ENCODE measurements around the gene RPEL1.
"Not testable (repeated sequence)": the region's sequence is repeated elsewhere in the genome, so short reads cannot be mapped to it uniquely, and the experiment has no call there.

The RPEL1 gene

DNA sequence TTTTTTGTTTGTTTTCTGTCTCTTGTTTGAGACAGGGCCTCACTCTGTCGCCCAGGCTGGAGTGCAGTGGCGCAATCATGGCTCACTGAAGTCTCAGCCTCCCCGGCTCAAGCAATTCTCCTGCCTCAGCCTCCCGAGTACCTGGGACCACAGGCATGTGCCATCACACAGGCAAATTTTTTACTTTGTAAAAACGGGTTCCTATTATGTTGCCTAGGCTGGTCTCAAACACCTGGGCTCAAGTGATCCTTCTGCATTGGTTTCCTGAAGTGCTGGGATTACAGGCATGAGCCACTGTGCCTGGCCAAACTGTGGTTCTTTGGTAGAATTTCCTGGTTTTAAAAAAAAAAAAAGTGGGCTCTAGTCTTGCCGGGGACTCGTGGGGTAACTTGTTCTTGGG, at the start of gene RPEL1:
Gene RPEL1, plus strand, starts transcription at position 301 of the 400 bp plus-strand sequence. CDS start 110 bp downstream, outside the sequence.
- DNase-seq: not testable (repeated sequence)

DNA sequence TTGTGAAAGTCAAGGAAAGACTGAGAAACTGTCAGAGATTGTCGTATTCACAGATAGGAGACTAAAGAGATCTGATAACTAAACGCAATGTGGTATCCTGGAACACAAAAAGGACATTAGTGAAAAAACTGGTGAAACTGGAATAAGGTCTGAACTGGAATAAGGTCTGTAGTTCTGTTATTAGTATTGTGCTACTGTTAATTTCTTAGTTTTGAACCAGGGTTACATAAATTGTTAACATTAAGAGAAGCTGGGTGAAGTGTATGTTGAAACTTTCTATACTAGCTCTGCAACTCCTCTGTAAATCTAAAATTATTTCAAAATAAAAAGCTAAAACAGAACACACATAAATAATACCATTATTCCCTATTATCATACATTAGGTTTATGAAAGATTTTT, 49.2 kb upstream of the RPEL1 start:
- DNase-seq: no peak

DNA sequence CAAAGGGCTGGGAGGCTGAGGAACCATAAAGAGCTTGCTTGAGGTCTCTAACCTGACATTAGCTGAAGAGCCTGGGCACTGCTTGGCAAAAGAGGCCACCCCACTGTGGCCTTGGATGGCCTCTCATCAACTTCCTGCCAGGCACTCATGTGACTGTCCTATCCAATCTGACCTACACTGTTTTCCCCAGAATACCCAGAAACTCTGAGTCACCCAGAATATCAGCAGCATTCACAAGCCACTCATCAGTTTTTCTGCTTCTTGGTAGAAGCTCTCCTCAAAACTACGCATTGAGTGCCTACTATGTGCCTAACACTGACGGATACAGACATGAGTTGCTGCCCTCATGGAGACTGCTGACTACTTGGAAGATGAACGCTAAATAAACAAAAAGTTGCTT, 48.5 kb upstream of the RPEL1 start:
- peak; percentile 79 for DNase-seq

DNA sequence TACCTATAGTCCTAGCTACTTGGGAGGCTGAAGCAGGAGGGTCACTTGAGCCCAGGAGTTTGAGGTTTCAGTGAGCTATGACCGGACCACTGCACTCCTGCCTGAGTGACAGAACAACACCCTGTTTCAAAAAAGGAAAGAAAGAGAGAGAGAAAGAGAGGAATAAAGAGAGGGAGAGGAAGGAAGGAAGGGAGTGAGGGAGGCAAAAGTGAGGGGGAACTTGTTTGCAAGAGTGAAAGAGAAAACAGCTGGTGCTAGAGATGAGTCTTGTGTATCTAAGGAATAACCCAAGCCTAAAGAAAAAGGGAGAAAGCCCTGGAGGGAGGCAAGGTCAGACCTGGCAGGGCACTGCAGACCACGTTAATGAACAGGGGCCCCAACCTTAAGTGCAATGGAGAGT, 47.8 kb upstream of the RPEL1 start:
- DNase-seq: no peak

DNA sequence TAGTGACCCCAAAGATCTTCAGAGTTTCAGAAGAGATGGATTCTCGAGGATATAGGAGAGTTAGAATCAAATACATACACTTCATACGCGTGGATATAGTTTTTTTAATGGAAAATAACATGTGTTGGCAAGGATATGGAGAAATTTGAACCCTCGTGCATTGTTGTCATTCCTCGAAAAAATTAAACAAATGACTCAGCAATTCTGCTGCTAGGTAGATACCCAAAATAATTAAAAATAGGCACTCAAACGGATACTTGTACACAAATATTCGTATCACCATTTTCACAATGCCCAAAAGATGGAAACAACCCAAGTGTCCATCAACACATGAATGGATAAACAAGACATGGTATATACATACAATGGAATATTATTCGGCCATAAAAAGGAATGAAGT, 47.0 kb upstream of the RPEL1 start:
- no peak for DNase-seq

DNA sequence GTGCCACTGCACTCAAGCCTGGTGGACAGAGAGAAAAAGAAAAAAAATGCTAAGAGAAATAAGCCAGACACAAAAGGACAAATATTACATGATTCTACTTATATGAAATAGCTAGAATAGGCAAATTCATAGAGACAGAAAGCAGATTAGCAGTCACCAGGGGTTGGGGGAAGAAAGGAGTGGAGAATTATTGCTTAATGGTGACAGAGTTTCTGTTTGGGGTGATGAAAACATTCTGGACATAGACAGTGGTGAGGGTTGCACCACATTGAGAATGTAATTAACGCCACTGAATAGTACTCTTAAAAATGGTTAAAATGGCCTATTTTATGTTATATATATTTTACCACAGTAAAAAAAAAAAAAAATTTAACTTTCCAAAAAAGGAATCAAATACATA, 46.2 kb upstream of the RPEL1 start:
- DNase-seq: no peak

DNA sequence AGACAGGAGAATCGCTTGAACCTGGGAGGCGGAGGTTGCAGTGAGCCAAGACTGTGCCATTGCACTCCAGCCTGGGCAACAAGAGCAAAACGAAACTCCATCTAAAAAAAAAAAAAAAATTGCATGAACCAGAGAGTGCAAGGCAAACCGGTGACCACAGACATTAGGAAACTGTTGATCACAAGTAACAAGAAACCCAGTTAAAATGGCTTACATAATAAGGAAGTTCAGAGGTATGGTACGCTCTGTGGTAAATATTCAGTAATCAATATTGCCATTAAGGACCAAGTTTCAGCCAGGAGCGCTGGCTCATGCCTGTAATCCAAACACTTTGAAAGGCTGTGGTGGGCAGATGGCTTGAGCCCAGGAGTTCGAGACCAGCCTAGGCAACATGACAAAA, 43.4 kb upstream of the RPEL1 start:
- DNase-seq: no peak

DNA sequence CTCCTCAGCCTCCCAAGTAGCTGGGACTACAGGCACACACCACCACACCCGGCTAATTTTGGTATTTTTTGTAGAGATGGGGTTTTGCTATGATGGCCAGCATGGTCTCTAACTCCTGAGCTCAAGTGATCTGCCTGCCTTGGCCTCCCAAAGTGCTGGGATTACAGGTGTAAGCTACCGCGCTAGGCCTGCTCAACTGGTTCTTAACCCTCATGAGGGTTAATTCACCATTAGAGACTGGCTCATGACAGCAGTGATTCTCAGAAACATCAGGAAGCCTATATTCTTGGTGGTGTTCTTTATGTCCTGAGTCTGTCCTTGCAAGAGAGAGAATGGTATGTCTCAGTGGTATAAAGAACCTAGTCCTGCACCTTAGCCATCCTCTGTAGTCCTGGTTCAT, 42.2 kb upstream of the RPEL1 start:
- DNase-seq: no peak

DNA sequence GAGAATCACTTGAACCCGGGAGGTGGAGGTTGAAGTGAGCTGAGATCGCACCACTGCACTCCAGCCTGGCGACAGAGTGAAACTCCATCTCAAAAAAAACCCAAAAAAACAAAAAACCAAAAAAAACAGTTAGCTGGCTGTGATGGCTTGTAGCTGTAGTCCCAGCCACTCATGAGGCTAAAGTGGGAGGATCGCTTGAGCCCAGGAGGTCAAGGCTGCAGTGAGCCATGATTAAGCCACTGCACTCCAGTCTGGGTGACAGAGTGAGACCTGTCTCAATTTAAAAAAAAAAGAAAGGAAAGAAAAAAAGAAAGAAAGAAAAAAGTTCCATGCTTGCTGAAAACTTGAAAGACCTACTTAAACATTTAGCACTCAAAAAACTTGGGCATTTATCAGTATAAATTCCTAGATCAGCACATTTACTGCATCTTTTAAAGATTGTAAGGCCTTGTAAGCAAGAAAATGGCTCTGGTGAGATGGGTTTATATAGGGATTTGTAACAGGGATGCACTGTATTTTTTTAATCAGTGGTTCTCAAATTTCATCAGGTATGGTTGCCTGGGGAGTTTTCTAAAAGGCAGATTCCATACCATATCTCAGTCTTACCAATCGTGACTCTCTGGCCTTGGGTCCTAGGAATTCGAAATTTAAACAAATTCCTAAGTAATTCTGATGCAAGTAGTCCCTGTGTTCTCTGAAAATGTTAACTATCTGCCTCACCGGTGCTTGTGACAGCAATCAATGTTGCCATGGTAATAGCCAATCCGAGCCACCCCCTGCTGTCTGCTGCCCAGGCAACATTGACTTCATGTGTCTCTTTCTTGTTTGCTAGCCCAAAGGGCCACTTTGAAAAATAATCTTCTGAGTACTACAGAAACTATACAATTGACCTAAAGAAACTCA, 41.1 kb upstream of the RPEL1 start:
- no peak for DNase-seq

DNA sequence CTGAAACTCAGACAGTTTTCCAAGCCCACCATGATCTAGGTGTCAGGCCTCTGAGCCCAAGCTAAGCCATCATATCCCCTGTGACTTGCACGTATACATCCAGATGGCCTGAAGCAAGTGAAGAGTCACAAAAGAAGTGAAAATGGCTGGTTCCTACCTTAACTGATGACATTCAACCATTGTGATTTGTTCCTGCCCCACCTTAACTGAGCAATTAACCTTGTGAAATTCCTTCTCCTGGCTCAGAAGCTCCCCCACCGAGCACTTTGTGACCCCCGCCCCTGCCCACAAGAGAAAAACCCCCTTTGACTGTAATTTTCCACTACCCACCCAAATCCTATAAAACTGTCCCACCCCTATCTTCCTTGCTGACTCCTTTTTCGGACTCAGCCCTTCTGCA, 40.3 kb upstream of the RPEL1 start:
- DNase-seq: not testable (repeated sequence)

DNA sequence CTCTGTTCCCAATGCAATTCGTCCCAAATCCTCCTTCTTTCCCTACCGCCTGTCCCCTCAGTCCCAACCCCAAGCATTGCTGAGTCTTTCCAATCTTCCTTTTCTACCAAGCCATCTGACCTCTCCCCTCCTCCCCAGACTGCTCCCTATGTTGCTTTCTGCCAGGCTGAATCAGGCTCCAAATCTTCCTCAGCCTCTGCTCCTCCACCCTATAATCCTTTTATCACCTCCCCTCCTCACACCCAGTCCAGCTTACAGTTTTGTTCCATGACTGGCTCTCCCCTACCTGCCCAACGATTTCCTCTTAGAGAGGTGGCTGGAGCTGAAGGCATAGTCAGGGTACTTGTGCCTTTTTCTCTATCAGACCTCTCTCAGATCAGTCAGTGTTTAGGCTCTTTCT, 39.0 kb upstream of the RPEL1 start:
- not testable (repeated sequence) for DNase-seq

DNA sequence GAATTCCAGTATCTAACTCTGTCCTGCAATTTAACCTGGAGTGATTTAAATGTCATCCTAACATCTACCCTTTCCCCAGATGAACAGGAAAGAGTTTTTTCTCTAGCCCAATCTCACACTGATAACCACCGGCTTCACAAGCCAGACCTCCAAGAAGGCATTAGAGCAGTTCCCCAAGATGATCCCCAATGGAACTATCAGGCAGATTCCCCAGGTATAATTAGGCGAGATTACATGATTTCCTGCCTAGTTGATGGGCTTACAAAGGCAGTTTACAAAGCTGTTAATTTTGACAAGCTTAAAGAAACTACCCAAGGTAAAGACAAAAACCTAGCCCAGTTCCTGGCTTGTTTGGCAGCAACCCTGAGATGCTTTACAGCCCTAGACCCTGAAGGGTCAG, 38.5 kb upstream of the RPEL1 start:
- DNase-seq: no peak

DNA sequence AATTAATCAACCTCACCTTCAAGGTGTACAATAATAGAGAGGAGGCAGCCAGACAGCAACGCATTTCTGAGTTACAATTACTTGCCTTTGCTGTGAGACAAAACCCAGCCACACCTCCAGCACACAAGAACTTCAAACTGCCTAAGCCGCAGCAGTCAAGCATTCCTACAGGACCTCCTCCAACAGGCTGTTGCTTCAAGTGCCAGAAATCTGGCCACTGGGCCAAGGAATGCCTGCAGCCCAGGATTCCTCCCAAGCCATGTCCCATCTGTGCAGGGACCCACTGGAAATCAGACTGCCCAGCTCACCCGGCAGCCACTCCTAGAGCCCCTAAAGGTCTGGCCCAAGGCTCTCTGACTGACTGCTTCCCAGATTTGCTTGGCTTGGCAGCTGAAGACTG, 38.0 kb upstream of the RPEL1 start:
- not testable (repeated sequence) for DNase-seq

DNA sequence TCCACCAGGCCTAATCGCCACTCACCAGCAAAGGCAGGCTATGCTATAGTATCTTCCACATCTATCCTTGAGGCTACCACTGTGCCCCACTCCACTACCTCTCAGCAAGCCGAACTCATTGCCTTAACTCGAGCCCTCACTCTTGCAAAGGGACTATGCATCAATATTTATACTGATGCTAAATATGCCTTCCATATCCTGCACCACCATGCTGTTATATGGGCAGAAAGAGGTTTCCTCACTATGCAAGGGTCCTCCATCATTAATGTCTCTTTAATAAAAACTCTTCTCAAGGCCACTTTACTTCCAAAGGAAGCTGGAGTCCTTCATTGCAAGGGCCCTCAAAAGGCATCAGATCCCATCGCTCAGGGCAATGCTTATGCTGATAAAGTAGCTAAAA, 35.4 kb upstream of the RPEL1 start:
- DNase-seq: not testable (repeated sequence)

DNA sequence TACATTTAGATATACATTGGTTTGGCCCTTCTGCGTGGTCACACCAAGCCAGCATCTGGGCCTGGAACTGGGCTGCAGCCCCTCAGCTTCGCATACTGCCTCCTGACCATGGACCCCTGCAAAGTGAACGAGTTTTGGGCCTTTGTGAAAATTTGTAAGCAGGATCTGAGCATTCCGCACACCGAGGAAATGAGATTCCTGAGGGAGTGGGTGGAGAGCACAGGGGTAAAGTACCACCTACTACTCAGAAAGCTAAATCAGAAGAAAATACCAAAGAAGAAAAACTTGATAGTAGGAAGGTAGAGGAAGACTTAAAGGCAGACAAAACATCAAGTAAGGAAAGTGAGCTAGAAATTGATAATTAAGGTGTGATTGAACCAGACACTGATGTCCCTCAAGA, 30.1 kb upstream of the RPEL1 start:
- DNase-seq: no peak

DNA sequence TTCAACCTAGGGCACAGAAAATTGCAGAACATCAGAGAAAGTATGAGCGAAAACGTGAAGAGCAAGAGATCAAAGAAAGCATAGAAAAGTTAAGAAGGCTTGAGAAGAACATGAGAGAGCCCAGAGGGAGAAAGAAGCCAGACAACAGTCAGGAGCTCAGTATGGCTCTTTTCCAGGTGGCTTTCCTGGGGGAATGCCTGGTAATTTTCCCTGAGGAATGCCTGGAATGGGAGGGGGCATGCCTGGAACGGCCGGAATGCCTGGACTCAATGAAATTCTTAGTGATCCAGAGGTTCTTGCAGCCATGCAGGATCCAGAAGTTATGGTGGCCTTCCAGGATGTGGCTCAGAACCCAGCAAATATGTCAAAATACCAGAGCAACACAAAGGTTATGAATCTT, 29.3 kb upstream of the RPEL1 start:
- DNase-seq: peak; percentile 54

DNA sequence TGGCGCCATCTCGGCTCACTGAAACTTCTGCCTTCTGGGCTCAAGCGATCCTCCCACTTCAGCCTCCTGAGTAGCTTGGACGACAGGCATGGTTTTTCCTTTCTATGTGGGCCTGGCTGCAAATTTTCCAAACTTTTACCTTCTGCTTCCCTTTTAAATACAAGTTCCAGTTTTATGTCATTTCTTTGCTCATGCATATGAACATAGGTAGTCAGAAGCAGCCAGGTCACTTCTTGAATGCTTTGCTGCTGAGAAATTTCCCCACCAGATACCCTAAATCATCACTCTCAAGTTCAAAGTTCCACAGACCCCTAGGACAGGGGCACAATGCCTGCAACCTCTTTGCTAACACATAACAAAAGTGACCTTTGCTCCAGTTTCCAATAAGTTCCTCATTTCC, 21.6 kb upstream of the RPEL1 start:
- no peak for DNase-seq

DNA sequence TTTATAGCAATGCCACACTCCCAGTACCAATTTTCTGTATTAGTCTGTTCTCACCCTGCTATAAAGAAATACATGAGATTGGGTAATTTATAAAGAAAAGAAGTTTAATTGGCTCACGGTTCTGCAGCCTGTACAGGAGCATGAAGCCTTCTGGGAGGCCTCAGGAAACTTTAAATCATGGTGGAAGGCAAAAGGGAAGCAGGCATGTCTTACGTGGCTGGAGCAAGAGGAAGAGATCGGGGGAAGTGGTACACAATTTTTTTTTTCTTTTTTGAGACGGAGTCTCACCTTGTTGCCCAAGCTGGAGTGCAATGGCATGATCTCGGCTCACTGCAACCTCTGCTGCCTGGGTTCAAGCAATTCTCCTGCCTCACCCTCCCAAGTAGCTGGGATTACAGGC, 21.0 kb upstream of the RPEL1 start:
- not testable (repeated sequence) for DNase-seq

DNA sequence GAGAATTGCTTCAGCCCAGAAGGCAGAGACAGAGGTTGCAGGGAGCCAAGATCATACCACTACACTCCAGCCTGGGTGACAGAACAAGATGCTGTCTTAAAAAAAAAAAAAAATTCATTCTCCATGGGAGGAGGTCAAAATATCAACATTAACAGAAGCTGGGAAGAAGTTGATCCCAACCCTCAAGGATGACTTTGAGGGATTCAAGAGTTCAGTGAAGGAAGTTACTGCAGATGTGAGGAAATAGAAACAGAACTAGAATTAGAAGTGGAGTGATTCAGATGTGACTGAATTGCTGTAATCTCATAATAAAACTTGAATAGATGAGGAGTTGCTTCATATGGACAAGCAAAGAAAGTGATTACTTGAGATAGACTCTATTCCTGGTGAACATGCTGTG, 19.7 kb upstream of the RPEL1 start:
- no peak for DNase-seq

DNA sequence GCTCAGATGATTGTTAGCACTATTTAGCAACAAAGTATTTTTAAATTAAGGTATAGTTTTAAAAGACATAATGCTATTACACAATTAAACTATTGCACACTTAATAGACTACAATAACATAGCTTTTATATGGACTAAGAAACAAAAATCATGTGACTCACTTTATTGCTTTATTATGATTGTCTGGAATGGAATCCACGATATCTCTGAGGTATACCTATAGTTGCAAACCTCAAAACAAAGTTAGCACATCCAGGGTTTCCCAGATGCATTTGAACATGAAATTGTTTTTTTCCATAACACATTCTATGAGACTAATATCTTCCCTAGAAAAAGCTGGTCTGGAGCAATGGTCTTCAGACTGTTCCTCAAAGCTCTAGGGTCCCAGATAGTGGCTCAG, 18.3 kb upstream of the RPEL1 start:
- DNase-seq: no peak

DNA sequence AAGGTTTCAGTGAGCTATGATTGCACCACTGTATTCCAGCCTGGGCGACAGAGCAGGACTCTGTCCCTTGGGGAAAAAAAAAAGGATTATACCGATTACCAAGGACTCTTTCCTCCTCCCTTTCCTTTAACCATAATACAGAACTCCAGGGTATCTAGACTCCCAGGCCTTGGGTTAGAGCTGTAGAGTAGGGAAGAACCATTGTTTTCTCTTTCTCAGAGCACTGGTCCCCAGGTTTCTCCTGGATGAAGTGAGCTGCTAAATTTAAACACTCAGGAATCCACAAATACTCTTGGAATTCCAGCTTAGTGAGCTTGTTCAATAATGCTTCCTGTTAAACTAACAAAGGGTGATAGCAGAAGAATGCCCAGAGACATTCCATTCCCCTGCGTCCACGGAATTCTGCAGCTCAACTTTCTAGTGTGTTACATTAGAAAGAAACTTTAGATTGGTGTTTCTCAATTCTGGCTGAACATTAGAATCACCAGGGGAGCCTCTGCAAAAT, 14.6 kb upstream of the RPEL1 start:
- peak; percentile 97 for DNase-seq

DNA sequence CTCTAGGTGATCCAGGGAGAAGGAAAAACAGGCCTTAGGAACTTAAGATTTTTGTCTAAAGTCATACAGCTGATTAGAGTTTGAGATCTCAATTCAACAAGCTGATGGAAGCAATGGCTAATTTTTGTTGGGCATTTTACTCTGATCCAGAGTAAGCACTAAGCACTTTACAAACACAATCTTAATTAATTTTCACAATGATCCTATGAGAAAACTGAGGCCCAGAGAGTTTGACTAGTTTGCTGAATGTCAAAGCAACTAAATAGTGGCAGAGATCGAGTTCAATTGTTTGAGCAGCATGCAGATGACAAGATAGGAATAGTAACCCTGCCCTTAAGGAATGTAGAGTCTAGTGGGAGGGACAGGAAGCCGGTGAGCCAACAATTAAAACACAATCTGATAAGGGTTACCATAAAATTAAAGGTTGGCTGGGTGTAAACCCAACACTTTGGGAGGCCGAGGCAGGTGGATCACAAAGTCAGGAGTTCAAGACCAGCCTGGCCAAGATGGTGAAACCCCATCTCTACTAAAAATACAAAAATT, 13.5 kb upstream of the RPEL1 start:
- DNase-seq: peak; percentile 51

DNA sequence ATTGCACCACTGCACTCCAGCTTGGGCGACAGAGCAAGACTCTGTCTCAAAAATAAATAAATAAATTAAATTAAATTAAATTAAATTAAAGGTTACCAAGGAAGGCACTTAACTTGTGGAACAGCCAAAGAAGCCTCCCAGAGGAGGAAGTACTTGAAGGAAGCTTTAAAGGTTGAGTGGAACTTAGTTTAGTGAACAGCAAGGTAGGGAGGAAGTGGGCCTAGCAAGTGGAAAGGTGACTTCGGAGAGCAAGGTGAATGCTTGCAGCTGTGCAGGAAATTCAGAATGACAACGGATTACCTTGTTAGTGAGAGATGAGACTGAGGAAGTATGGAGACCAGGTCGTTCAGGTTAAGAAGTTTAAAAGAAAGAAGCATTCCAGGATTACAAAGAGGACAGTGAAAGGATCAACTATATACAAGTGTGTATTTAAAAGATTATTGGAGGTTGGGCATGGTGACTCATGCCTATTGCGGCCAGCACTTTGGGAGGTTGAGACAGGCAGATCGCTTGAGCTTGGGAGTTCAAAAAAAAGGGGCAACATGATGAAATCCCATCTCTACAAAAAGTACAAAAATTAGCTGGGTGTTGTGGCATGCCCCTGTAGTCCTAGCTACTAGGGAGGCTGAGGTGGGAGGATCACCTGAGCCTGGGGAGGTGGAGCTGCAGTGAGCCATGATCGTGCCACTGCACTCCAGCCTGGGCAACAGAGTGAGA, 12.8 kb upstream of the RPEL1 start:
- peak; percentile 68 for DNase-seq

DNA sequence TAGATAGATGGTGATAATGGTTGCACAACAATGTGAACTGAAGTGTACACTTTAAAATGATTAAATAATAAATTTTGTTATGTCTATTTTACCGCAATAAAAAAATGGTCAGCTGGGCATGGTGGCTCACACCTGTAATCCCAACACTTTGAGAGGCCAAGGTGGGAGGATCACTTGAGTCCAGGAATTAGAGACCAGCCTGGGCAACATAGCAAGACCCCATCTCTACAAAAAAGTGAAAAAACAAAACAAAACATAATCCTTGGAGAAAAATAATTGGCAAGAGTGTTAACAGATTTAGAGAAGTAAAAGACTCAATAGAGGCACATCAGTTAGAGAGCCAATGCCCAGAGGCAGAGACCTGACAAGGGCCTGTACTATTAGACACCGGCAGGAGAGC, 9.9 kb upstream of the RPEL1 start:
- no peak for DNase-seq
